GM04503 (cell line): ENCODE results near the gene BCAR3.

Experiments
- DNase-seq: peaks from one replicate; pipeline ENCODE4 v3.0.0-alpha.2; 2012; ENCODE audit warnings: low read depth

The BCAR3 gene

DNA sequence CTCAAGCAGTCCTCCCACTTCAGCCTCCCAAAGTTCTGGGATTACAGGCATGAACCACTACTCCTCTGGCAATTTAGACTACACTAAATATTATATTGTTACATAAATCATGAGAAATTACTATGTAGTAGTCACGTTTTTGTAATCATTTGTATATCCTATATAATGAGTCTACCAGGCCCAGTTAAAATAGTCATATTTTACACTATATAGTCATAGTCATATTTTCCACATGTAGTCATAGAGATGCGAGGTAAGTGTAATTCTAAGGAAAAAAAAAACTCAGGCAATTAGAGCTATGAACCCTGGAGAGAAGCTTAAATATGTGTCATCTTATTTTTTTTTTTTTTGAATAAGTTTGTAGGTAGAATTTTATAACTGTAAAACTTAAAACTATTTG is 143.7 kb downstream of the BCAR3 start:
- DNase-seq = no peak

DNA sequence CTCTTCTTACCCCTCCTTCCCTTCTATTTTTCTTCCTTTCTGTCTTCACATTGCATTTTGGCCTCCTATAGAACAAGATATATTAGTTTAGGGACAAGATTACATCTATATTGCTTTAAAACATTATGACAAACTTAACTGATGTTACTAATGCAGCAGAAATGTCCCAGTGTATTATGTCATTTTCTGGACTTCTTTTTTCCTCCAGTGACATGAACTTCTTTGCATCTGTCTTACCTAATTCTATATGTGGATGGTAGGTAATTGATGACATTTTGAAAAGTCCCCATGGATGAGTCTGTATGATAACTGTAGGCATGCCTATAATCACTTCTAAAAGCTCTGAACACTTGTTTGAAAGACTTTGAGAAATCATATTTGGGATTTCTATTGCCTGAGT is 144.2 kb downstream of the BCAR3 start:
- no peak for DNase-seq

DNA sequence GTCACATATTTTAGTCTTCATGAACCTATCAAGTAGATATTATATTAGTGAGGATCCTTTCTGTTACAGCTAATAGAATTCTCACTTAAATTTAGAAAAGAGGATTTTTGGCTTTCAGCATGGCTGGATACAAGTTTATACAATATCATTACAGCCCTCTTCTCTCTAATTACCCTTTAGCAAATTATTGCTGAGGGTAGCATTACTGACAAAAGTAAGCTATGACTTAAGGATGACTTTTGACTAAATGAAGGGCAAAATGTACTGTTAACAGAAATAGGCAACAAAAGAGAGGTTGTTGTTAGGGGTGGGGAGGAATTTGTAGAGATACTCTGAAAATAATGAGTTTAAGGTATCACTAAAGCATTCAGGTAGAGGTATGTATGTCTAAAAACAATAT is 148.0 kb downstream of the BCAR3 start:
- DNase-seq = no peak

DNA sequence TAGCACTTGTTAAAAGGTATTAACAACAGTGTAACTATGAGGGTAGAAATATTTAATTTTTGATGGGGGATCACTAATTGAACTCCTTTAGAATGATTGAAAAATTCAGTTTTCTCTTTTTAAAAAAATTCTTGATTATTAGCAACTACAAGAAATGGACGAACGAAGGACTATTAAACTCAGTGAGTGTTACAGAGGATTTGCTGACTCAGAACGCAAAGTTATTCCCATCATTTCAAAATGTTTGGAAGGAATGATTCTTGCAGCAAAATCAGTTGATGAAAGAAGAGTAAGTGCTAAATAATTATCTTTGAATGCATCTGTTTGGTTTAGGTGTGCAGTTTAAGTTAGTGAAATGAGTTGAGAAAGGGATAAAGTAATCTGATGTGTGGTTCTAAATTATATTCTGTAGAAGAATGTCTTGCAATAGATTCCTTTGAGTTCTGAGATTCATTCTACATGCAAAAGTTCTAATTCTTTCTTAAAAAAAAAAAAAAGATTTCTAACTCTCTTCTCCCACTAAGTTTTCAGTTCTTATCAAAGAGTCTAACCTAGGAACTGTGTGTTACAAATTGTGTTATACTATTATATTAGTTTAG is 148.8 kb downstream of the BCAR3 start:
- DNase-seq = no peak

DNA sequence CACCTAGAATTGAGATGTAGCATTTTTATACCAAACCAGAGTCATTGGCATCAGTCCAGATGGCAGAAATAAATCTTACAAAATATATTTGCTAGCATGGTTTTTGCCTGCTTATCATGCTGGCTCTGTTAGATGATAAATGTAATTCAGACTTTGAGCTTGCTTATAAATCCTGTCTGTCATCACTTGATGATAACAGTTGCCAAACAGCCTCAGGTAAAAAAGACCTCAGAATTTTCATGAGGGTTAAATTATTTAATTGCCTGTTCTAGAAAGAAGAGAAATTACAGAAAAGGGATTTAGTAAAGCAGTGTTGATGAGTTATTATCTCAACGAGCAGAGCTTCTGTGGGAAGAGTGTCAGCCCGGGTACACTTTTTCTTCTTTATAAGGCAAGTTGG is 150.4 kb downstream of the BCAR3 start:
- no peak for DNase-seq

DNA sequence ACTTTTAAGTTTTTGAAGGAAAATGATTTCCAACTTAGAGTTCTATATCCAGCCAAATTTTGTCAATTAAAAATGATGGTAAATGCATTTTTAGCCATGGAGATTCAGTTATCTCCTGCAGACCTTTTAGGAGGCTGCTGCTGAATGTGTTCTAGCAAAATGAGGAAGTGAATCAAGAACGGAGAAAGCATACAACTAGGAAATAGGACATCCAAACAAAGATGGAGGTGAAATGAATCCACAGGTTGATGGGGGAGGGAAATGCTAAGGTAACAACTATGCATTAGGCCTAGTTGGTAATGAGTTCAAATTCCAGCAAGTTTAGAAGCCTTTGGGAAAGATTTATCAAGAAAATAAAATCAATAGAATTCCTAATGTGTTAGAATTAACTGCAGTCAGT is 153.2 kb downstream of the BCAR3 start:
- DNase-seq = no peak

DNA sequence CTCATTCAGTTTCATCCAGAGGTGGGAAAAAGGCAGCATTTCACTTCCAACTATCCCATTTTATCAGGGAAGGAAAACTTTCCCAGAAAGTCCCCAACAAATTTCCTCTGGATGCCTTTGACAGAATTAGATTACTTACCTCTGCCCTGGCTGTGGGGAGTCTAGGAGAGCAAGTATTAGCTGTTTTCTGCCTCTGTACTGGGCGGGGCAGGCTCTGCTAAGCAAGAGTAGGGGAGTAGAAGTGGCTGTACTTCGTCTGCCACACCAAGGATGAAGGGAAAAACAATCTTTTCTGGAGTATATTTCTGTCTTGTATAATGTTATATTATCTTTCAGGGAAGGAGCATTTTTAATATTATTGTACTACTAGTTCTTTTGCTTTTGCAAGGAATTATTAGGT is 155.2 kb downstream of the BCAR3 start:
- DNase-seq = no peak

DNA sequence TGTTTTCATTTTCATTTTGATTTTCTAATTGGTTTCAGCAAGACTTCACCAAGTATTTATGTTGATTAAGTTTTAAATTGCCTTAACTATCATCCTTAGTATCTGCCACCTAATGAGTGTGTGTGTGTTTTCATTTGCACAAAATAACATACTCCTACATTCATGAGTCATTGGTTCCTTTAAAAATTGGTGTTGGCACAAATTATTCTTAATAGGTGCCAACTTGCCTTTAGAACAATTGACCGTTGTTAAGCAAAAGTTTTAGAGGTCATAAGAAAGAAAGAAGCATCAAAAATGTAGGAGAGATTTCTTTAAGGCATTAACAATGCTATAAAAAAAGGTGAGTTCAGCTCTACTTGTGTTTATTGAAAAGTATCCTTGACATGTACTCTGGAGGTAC is 156.2 kb downstream of the BCAR3 start:
- no peak for DNase-seq

DNA sequence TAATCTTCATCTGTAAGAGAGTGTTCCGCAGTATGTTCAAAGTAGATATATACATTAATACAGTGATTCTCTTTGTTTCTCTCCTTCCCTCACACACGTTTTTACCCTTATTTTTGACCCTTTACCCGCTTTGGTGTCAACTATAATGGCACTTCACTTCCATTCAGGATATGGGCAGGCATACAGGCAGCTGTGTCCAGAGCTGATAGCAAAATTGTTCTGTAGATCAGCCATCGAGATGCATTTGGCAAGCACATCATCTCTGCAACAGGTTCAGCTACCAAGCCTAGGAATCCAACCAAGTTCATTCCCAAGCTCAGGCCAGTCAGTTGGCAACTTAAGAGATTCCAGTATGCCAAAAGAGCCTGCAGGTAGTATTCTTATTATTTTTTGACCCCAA is 158.9 kb downstream of the BCAR3 start:
- no peak for DNase-seq

DNA sequence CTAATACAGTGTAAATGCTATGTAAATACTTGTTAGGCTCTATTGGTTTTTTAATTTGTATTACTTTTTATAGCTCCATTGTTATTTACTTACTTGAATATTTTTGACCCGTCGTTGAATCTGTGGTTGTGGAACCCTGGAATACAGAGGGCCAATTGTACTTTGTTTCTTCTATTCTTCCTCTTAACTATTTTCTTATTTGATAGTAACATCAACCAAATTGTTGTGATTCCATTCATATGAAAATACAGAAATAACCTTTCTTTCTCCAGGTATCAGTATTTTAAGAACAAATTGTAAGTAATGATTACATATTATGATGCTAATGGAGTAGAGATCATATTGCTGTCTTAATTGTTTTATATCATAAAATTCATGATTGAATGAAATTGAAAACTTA is 160.0 kb downstream of the BCAR3 start:
- no peak for DNase-seq

DNA sequence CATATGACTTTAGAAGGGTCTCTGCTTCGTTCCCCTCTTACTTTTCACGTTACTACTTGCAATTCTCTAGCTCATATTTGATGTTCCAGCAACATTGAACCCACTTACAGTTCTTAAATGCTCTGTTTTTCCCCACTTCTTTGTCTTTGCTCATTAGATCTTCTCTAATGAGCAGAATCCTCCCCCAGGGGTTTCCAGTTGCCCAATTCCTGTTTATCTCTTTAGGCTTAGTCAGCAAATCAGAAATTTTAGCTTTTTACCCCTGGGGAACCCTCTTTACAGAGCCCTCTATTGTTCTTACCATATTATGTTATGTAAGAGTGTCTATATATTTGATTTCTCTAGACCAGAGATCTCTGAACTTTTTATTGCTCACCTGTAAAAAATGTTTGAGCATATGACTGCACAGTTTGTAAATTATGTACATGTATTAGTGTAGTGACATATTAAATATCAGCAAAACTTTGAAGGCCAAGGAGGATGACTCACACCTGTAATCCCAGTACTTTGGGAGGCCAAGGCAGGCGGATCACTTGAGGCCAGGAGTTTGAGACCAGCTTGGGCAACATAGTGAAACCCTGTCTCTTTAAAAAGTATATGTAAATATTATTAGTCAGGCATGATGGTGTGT is 162.3 kb downstream of the BCAR3 start:
- no peak for DNase-seq

DNA sequence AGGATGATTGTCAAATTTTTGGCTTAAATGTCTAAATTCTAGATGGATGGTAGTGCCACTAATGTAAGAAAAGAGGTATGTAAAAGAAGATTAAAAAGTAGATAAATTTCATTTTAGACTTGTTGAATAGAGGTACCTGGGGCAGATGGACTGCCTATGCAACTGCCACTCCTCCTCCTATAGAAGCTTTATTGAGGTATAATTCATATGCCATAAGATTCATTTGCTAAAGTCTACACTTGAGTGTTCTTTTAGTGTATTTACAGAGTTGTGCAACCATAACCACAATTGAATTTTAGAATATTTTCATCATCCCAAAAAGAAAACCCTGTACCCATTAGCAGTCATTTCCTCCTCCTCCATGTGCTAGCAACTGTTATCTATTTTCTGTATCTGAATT is 163.1 kb downstream of the BCAR3 start:
- no peak for DNase-seq

DNA sequence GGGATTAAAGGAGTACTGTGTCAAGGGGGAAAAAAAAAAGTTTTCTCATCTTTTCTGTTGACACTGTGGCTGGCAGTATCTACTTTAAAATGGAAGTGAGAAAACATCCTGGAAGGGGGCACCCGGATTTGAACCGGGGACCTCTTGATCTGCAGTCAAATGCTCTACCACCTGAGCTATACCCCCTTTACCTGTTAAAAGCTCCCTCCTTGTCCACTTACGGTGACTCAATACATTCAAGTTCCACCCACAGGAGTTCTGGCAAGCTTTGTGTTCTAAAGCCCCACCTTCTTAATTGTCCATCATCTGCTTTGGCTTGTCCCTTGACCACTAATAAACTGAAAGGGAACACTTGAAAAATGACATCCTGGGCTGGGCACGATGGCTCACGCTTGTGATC is 165.5 kb downstream of the BCAR3 start:
- no peak for DNase-seq
